GM12878 (cell line): ENCODE measurements around the gene C1orf50. TPM values are rescaled to one million over a fixed set of nuclear protein-coding genes. Genes with fewer than 3 reads are reported as not detected.

Source experiments
- ATAC-seq: fragments of 200-7000 bp; cut with Tn5 transposase; 3 replicates; pipeline ENCODE4 v1.9.1; 2020; ENCODE audit warnings: mild to moderate bottlenecking, moderate library complexity
- BruUV-seq: library from RNA; stranded (reverse); fragments of 400-500 nt; replicated peaks from 2 replicates; lab custom pipeline; 2021; lab: Mats Ljungman, UMichigan
- CTCF ChIA-PET: fragments of 300-600 bp; sonication (Branson Sonifier 250); formaldehyde crosslinking; extraction: SDS; loops from one replicate; lab custom pipeline; 2021; ENCODE audit warnings: inconsistent platforms; lab: Yijun Ruan, JAX
- POLR2A ChIA-PET: fragments of 350-600 bp; formaldehyde crosslinking; extraction: SDS; loops from one replicate; lab custom pipeline; 2021; ENCODE audit warnings: inconsistent platforms; lab: Charles Lee
- RAD21 ChIA-PET: fragments of 300-600 bp; sonication (Branson Sonifier 250); formaldehyde crosslinking; loops from one replicate; lab custom pipeline; 2023; ENCODE audit warnings: antibody characterized with exemption; ENCODE audit not compliant: unreplicated experiment; lab: Charles Lee
- SMC1A ChIA-PET: fragments of 300-600 bp; sonication (Branson Sonifier 250); formaldehyde crosslinking; loops from one replicate; lab custom pipeline; 2023; ENCODE audit not compliant: unreplicated experiment, uncharacterized antibody; lab: Charles Lee
- DNase-seq: peaks from one replicate; pipeline ENCODE4 v3.0.0-alpha.2; 2011; ENCODE audit warnings: low read depth, low spot score
- FAIRE-seq: peaks from 3 replicates; lab custom pipeline; 2011; peaks lifted over from hg19 to GRCh38; lab: Jason Lieb, UNC
- H2AFZ ChIP-seq: 2 replicates; pipeline ENCODE4 v1.6.0; 2011; ENCODE audit warnings: low read depth, low read length, control low read depth; ENCODE audit not compliant: control insufficient read depth
- H3K27ac ChIP-seq: 2 replicates; pipeline ENCODE4 v1.5.1; 2011; ENCODE audit warnings: control low read depth; ENCODE audit not compliant: control insufficient read depth, insufficient read depth
- H3K27me3 ChIP-seq, 2 experiments: replicated peaks in 1 of 2; 2 replicates each; pipeline versions ENCODE4 v1.6.0 to v1.6.1; 2011; ENCODE audit warnings: low read length in 1 of 2; ENCODE audit not compliant: control insufficient read depth in 2 of 2, insufficient read depth in 2 of 2
- H3K36me3 ChIP-seq, 2 experiments: 2 replicates each; pipeline ENCODE4 v1.5.1; 2011; ENCODE audit warnings: low read length in 1 of 2; ENCODE audit not compliant: control insufficient read depth in 2 of 2, insufficient read depth in 2 of 2
- H3K4me1 ChIP-seq: 2 replicates; pipeline ENCODE4 v1.6.1; 2011; ENCODE audit warnings: mild to moderate bottlenecking, low read length, moderate library complexity, mixed read lengths; ENCODE audit not compliant: control insufficient read depth, insufficient read depth
- H3K4me2 ChIP-seq: 2 replicates; pipeline ENCODE4 v1.6.0; 2011; ENCODE audit warnings: control low read depth; ENCODE audit not compliant: control insufficient read depth, insufficient read depth
- H3K4me3 ChIP-seq: fragments of 200-600 bp; sonication (generic); 2 replicates; pipeline ENCODE4 v1.5.1; 2016
- H3K79me2 ChIP-seq: 2 replicates; pipeline ENCODE4 v1.6.0; 2011; ENCODE audit warnings: low read length; ENCODE audit not compliant: control insufficient read depth, insufficient read depth
- H3K9ac ChIP-seq: 2 replicates; pipeline ENCODE4 v1.8.0; 2011; ENCODE audit warnings: low read length, control low read depth, mixed read lengths; ENCODE audit not compliant: control insufficient read depth, insufficient read depth
- H3K9me3 ChIP-seq: replicated peaks from 3 replicates; pipeline ENCODE4 v1.5.1; 2011; ENCODE audit warnings: mild to moderate bottlenecking, low read length; ENCODE audit not compliant: control insufficient read depth, insufficient read depth
- H4K20me1 ChIP-seq: 2 replicates; pipeline ENCODE4 v1.6.0; 2011; ENCODE audit not compliant: control insufficient read depth, insufficient read depth
- GABPA ChIP-seq: IDR thresholded peaks from 2 replicates; pipeline ENCODE4 v1.6.1; 2014; ENCODE audit warnings: antibody characterized with exemption, low read depth, mild to moderate bottlenecking, inconsistent platforms
- NR2C2 ChIP-seq: IDR thresholded peaks from 2 replicates; pipeline ENCODE4 v1.6.1; 2011; ENCODE audit warnings: borderline replicate concordance, low read depth; ENCODE audit not compliant: control insufficient read depth, insufficient read length
- PBX3 ChIP-seq: IDR thresholded peaks from 2 replicates; pipeline ENCODE4 v1.6.1; 2011; ENCODE audit warnings: mild to moderate bottlenecking, low read depth, low read length, moderate library complexity; ENCODE audit not compliant: insufficient replicate concordance
- RCOR1 ChIP-seq: conservative IDR thresholded peaks from 2 replicates; pipeline ENCODE4 v1.6.1; 2012; ENCODE audit warnings: low read depth, low read length, improper control_type of control experiment
- SIN3A ChIP-seq: IDR thresholded peaks from 2 replicates; pipeline ENCODE4 v1.6.1; 2012; ENCODE audit warnings: low read depth, low read length, improper control_type of control experiment
- SKIL ChIP-seq: fragments of 450-650 bp; IDR thresholded peaks from 2 replicates; pipeline ENCODE4 v1.6.1; 2017; ENCODE audit warnings: mild to moderate bottlenecking, low read depth, inconsistent platforms; ENCODE audit not compliant: poor library complexity, severe bottlenecking
- SMAD5 ChIP-seq: IDR thresholded peaks from 2 replicates; pipeline ENCODE4 v1.6.1; 2016; ENCODE audit warnings: antibody characterized with exemption, low read depth
- SMARCA5 ChIP-seq: fragments of 450-650 bp; IDR thresholded peaks from 2 replicates; pipeline ENCODE4 v1.6.1; 2017; ENCODE audit warnings: mild to moderate bottlenecking
- STAT1 ChIP-seq: fragments of 450-650 bp; conservative IDR thresholded peaks from 2 replicates; pipeline ENCODE4 v1.6.1; 2014; ENCODE audit warnings: antibody characterized with exemption, mild to moderate bottlenecking
- TCF3 ChIP-seq: IDR thresholded peaks from 2 replicates; pipeline ENCODE4 v1.6.1; 2012; ENCODE audit warnings: low read depth, mild to moderate bottlenecking, low read length, borderline replicate concordance; ENCODE audit not compliant: insufficient read depth
- WGBS: methylation state at CpG from one replicate; pipeline ENCODE4 v1.1.6; 2016; ENCODE audit warnings: low lambda C conversion rate; ENCODE audit not compliant: insufficient replicate concordance, insufficient coverage; ENCODE audit errors: missing lambda C conversion rate; 5-methylcytosine and 5-hydroxymethylcytosine counted together
- in situ Hi-C: fragments of 300-500 bp; cut with MboI; formaldehyde crosslinking; loops from 9 replicates; pipeline ENCODE4 v1.14.3; 2018; ENCODE audit warnings: mixed read lengths
- intact Hi-C: fragments of 100-400 bp; cut with micrococcal nuclease; formaldehyde crosslinking; loops from one replicate; pipeline ENCODE4 v1.14.2; 2022; ENCODE audit not compliant: unreplicated experiment
- polyA plus RNA-seq, 11 experiments: library from polyadenylated mRNA; depleted of rRNA in 4 of 11; unstranded in 6 of 11; stranded (reverse) in 5 of 11; fragments of >200 nt; fragmentation: Nextera tagmentation in 4 of 11; fragmentation: Illumina TruSeq in 1 of 11; extraction: Ambion mirVana in 4 of 11; extraction: Trizol in 1 of 11; gene quantifications; 1 replicate in 1 of 11; 2 replicates in 10 of 11; pipeline versions ENCODE4 v1.2.1 to v1.2.3, GENCODE V29; 2011 to 2016; ENCODE audit warnings: inconsistent platforms in 2 of 11, missing spikeins in 2 of 11, low read depth in 1 of 11
- total RNA-seq, 4 experiments: library from RNA; depleted of rRNA in 3 of 4; stranded (reverse); fragments of >200 nt in 3 of 4; fragmentation: Illumina TruSeq in 1 of 4; extraction: Trizol in 1 of 4; gene quantifications; 2 replicates each; pipeline versions ENCODE4 v1.2.1 to v1.2.3, GENCODE V29; 2013 to 2021

The C1orf50 gene
- total and polyA plus RNA-seq, 10 of the 15 experiments (the other 5 are each of a cell fraction or from before 2014, with no cell fraction given): 1.2 to 10.7 (median 6.7) TPM

- Histone ChIP-seq H3K4me2 (no peak overlapping the region), H3K4me3 (no peak overlapping the region), H3K27me3 (no peaks in the 10 kb centered on the region), H3K36me3 (peaks cover 5 to 7% of the 10 kb centered on the region in 2 experiments; a peak in 3 of 4 replicates), H2AFZ (no peak overlapping the region), H3K9me3 (no peaks in the 10 kb centered on the region), H3K79me2 (no peaks in the 10 kb centered on the region), H3K27ac (no peak overlapping the region), H3K4me1 (no peaks in the 10 kb centered on the region), H4K20me1 (no peaks in the 10 kb centered on the region), H3K9ac (no peak overlapping the region)
- ChIA-PET SMC1A (interaction anchor here (1.1 kb wide), 1 partner anchor 168 kb away, joined by 4 read pairs; no protein-coding TSS in a partner anchor), CTCF (interaction anchor here (0.6 to 2.3 kb wide), 9 partner anchors 18 to 401 kb away, joined by 3 to 9 read pairs (median 3); no protein-coding TSS in a partner anchor), POLR2A (no interaction called here), RAD21 (no interaction called here)
- no peak for ATAC-seq
- no peak for DNase-seq
- in situ Hi-C loops: no loop called here
- intact Hi-C loops: loop anchor here (2.0 to 5.0 kb wide), 2 partner anchors 168 to 404 kb away; no protein-coding TSS in a partner anchor
- TF ChIP-seq RCOR1: no peak
- no peak for TF ChIP-seq STAT1
- no peak for TF ChIP-seq SMAD5
- no peak for TF ChIP-seq GABPA
- TF ChIP-seq PBX3: no peak
- no peak for TF ChIP-seq SKIL
- TF ChIP-seq NR2C2: no peak
- TF ChIP-seq SMARCA5: no peak
- no peak for TF ChIP-seq SIN3A
- no peak for TF ChIP-seq TCF3
- no peak for FAIRE-seq
- BruUV-seq: no TSS peak
- WGBS: 85% methylated on average over 12 of the region's 12 CpGs
Observed at GRCh38 chr1:42746436-42747105, 20.5 kb upstream of the C1orf50 start.
